ENCODE measurements around the gene NEGR1. TPM values are rescaled to one million over a fixed set of nuclear protein-coding genes. Genes with fewer than 3 reads are reported as not detected.

The NEGR1 gene
- polyA plus RNA-seq, 1 donor from 2014 or later, result 47.4 TPM

GRCh38 chr1:71774705-71775104 lies 507.6 kb downstream of the NEGR1 start:
- H3K79me2 ChIP-seq (replicated peaks; ENCODE audit: insufficient read depth, low read length), result no peaks in the 10 kb centered on the region
- no peak overlapping the region for H3K27ac ChIP-seq (ENCODE audit: low read length)
- H3K4me3 ChIP-seq (ENCODE audit: low read length), result no peak overlapping the region
- no peaks in the 10 kb centered on the region for H3K27me3 ChIP-seq (ENCODE audit: insufficient read depth, low read depth, low read length)
- no peak overlapping the region for H3K9ac ChIP-seq (ENCODE audit: low read length)
- no peak overlapping the region for H3K4me2 ChIP-seq (ENCODE audit: low read length)
- no peaks in the 10 kb centered on the region for H3F3A ChIP-seq (ENCODE audit: insufficient read depth, low read length, poor library complexity, severe bottlenecking)
- H4K20me1 ChIP-seq (ENCODE audit: insufficient read depth), result no peaks in the 10 kb centered on the region
- no peak for TF ChIP-seq EZH2 (IDR thresholded peaks at IDR 0.05; ENCODE audit: borderline replicate concordance, insufficient read depth, low read length, poor library complexity, severe bottlenecking)
- no peak for TF ChIP-seq SMC3 (conservative IDR thresholded peaks at IDR 0.05; ENCODE audit: poor library complexity)
- no peak for TF ChIP-seq POLR2AphosphoS5 (IDR thresholded peaks at IDR 0.05)
- no peaks in the 10 kb centered on the region for H3K36me3 ChIP-seq (ENCODE audit: insufficient read depth, low read length)
- H3K9me2 ChIP-seq (ENCODE audit: insufficient read depth, low read length), result no peaks in the 10 kb centered on the region
- no peaks in the 10 kb centered on the region for H3K9me3 ChIP-seq (ENCODE audit: low read length)
- H2AFZ ChIP-seq (ENCODE audit: low read depth, low read length), result no peak overlapping the region

GRCh38 chr1:71770121-71770520 lies 512.2 kb downstream of the NEGR1 start:
- H3K36me3 ChIP-seq (ENCODE audit: insufficient read depth, low read length), result no peaks in the 10 kb centered on the region

GRCh38 chr1:71766748-71767147 lies 515.6 kb downstream of the NEGR1 start:
- H4K20me1 ChIP-seq (ENCODE audit: insufficient read depth), result no peaks in the 10 kb centered on the region
- no peaks in the 10 kb centered on the region for H3K27me3 ChIP-seq (ENCODE audit: insufficient read depth, low read depth, low read length)
- no peaks in the 10 kb centered on the region for H3F3A ChIP-seq (ENCODE audit: insufficient read depth, low read length, poor library complexity, severe bottlenecking)
- TF ChIP-seq RAD21 (conservative IDR thresholded peaks at IDR 0.05) (no peak), CTCF (IDR thresholded peaks at IDR 0.05; ENCODE audit: poor library complexity, severe bottlenecking) (no peak), EP300 (conservative IDR thresholded peaks at IDR 0.05; ENCODE audit: poor library complexity, severe bottlenecking) (no peak), REST (IDR thresholded peaks at IDR 0.05; ENCODE audit: borderline replicate concordance) (no peak), MXI1 (conservative IDR thresholded peaks at IDR 0.05; ENCODE audit: poor library complexity, severe bottlenecking) (no peak), SMC3 (conservative IDR thresholded peaks at IDR 0.05; ENCODE audit: poor library complexity) (no peak), EZH2 (IDR thresholded peaks at IDR 0.05; ENCODE audit: borderline replicate concordance, insufficient read depth, low read length, poor library complexity, severe bottlenecking) (no peak), POLR2AphosphoS5 (IDR thresholded peaks at IDR 0.05) (no peak), TAF1 (IDR thresholded peaks at IDR 0.05; ENCODE audit: low read depth) (no peak)
- H2AFZ ChIP-seq (ENCODE audit: low read depth, low read length), result no peak overlapping the region
- H3K79me2 ChIP-seq (replicated peaks; ENCODE audit: insufficient read depth, low read length), result no peaks in the 10 kb centered on the region
- no peaks in the 10 kb centered on the region for H3K36me3 ChIP-seq (ENCODE audit: insufficient read depth, low read length)
- H3K4me2 ChIP-seq (ENCODE audit: low read length), result no peak overlapping the region
- no peaks in the 10 kb centered on the region for H3K9me2 ChIP-seq (ENCODE audit: insufficient read depth, low read length)
- no peak overlapping the region for H3K27ac ChIP-seq (ENCODE audit: low read length)
- H3K9me3 ChIP-seq (ENCODE audit: low read length), result no peaks in the 10 kb centered on the region
- H3K9ac ChIP-seq (ENCODE audit: low read length), result no peak overlapping the region
- no peak overlapping the region for H3K4me3 ChIP-seq (ENCODE audit: low read length)

More at GRCh38 chr1:71770121-71770520, 512.2 kb downstream of the NEGR1 start:
- no peaks in the 10 kb centered on the region for H3K79me2 ChIP-seq (replicated peaks; ENCODE audit: insufficient read depth, low read length)
- no peak overlapping the region for H3K4me3 ChIP-seq (ENCODE audit: low read length)
- H3K4me2 ChIP-seq (ENCODE audit: low read length), result no peak overlapping the region
- H3K9me2 ChIP-seq (ENCODE audit: insufficient read depth, low read length), result no peaks in the 10 kb centered on the region
- no peaks in the 10 kb centered on the region for H3K9me3 ChIP-seq (ENCODE audit: low read length)
- no peaks in the 10 kb centered on the region for H3F3A ChIP-seq (ENCODE audit: insufficient read depth, low read length, poor library complexity, severe bottlenecking)
- no peak overlapping the region for H3K27ac ChIP-seq (ENCODE audit: low read length)
- H3K27me3 ChIP-seq (ENCODE audit: insufficient read depth, low read depth, low read length), result no peaks in the 10 kb centered on the region
- no peak overlapping the region for H3K9ac ChIP-seq (ENCODE audit: low read length)
- no peak for TF ChIP-seq POLR2AphosphoS5 (IDR thresholded peaks at IDR 0.05)
- no peak for TF ChIP-seq RAD21 (conservative IDR thresholded peaks at IDR 0.05)
- no peaks in the 10 kb centered on the region for H4K20me1 ChIP-seq (ENCODE audit: insufficient read depth)
- H2AFZ ChIP-seq (ENCODE audit: low read depth, low read length), result no peak overlapping the region
